NK-92 (cell line): ENCODE results near the gene SLC17A2.

Source experiments
- DNase-seq: peaks from one replicate; lab custom pipeline; 2025; ENCODE audit not compliant: unreplicated experiment; lab: John Stamatoyannopoulos, UW

SLC17A2 gene, protein sequence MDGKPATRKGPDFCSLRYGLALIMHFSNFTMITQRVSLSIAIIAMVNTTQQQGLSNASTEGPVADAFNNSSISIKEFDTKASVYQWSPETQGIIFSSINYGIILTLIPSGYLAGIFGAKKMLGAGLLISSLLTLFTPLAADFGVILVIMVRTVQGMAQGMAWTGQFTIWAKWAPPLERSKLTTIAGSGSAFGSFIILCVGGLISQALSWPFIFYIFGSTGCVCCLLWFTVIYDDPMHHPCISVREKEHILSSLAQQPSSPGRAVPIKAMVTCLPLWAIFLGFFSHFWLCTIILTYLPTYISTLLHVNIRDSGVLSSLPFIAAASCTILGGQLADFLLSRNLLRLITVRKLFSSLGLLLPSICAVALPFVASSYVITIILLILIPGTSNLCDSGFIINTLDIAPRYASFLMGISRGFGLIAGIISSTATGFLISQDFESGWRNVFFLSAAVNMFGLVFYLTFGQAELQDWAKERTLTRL

DNA sequence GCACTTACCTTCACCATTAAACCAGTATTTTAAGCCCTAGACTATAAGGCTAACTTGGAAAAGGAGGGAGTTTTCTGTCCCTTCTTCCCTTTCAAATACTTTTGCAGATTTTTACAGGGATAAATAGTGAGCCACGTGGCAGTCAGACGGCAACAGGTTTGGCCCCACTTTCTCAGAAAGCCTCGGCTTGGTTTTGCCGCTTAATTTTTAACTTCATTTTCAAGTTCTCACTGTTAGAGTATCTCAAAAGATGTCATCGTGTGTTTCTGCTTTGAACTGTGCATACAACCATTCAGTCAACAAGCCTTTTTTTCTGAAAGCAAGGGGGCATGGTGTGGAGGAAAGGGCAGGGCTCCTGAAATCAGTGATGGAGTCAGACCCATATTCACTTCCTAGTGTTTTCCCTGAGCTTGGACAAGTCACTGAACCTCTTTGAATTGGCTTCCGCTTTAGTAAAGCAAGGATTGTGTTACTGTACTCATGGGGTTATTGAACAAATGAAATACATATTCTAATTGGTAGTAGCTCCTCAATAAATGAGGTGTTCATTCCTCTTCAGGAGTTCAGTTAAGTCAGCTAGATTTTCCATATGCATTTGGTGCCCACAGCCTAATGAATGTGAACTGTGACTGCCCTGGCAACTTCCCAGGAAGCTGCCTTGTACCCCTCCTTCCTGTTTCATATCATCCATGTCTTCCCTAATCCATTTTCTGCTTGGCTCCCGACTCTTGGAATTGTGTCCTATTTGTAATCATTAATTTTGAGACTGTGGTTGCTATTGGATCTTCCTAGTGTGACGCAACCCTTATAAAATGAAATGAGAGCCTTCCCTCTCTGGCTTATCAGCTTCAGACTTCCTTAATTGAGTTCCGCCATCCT, at the start of gene SLC17A2:
Gene SLC17A2, minus strand, starts transcription at position 160 of the 879 bp plus-strand sequence. CDS start 4,895 bp downstream, outside the sequence.
- DNase-seq, result no peak

DNA sequence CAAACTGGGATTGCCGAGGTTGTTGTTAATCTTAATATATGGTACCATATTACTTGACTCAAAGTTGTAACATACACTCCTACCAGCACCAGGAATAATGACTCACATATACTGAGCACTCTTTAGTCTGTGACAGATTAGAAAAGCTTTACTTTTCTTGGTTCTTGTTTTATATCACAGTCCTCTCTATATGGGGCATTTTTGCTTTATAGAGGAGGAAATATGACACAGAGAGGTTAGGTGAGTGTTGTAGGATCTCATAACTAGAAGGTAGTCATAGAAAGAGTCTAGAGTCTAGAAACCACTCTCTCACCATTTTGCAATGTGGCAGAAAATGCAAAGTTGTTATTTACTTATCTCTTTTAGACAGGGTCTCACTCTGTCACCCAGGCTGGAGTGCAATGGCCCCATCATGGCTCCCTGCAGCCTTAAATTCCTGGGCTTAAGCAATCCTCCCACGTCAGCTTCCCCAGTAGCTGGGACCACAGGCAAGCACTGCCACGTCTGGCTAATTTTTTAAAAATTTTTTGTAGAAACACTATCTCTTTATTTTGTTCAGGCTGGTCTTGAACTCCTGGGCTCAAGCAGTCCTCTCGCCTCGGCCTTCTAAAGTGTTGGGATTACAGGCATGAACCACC, 45.6 kb upstream of the SLC17A2 start:
- no peak for DNase-seq

DNA sequence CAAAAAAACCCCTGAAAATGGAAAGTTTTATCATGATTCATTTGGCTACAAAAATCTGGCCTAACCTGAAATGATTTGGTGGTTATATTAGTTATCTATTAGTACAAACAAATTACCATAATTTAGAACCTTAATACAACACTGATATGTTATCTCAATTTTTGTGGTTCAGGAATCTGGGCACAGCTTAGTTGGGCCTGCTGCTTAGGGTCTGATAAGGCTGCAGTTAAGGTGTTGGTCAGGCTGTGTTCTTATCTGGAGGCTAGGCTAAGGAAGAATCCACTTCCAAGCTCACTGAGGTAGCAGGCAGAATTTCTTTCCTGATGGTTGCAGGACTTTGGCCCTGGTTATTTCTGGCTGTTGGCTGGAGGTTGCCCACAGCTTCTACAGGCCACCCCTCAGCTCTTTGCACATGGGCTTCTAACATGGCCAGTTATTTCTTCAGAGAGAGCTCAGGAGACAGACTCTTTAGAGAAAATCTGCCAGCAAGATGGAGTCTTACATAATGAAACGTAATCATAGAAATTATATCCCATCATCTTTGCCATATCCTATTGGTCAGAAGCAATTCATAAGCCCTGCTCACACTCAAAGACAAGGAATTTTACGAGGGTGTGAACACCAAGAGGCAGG, 43.5 kb upstream of the SLC17A2 start:
- no peak for DNase-seq

DNA sequence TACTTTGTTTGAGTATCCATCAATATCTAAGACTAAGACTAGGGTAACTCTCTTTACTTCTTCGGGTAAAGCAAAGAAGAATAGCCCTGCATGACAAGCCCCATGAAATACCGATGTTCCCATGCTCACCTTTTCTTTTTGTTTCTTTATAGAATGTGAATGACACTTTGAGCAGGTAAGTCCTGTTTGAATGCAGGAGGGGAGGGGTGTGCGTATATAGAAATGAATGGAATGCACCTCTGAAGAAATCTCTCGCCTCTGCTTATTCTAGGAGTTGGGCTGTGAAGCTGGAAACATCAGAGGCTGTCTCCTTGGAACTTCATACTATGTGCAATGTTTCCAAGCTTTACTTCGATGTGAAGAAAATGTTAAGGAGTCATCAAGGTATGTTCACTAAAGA, 42.4 kb upstream of the SLC17A2 start:
- DNase-seq, result no peak

DNA sequence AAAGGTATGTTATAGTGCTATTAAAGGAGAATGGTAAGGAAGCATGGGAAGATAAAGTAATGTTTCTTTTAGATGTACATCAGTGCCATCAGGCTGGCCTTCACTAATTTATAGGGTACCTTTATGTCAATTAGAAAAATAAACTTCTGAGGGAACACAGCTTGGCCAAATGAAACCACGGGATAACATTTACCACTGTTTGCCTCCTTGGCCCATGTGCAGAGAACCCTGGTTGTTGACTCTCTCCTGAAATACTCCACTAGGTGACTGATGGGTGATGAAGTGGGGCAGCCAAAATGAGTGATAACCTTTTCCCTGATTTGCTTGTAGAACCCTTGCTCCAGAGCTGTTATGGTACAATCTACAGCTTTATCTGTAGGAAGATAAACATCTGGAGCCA, 41.6 kb upstream of the SLC17A2 start:
- no peak for DNase-seq

DNA sequence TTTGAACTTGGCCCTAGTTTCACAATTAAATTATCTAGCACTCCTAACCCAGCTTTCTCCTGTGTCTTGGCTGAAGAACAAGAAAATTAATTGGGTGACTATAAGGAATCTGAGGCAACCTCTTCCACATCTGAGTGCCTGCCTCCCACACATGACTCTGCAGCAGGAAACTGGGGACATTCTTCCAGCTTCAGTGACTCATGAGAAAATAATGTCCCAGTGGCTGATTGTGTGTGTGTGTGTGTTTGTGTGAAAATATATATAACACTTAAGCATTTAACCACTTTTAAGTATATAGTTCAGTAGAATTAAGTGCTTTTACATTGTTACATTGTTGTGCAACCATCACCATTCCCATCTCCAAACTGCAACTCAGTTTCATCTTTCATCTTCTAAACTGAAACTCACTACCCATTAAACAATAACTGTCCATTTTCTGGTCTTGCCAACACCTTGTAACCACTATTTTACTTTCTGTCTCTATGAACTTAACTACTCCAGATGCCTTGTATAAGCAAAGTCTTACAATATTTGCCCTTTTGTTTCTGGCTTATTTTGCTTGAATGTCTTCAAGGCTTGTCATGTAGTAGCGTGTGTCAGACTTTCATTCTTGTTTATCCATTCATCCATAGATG, 40.8 kb upstream of the SLC17A2 start:
- no peak for DNase-seq

DNA sequence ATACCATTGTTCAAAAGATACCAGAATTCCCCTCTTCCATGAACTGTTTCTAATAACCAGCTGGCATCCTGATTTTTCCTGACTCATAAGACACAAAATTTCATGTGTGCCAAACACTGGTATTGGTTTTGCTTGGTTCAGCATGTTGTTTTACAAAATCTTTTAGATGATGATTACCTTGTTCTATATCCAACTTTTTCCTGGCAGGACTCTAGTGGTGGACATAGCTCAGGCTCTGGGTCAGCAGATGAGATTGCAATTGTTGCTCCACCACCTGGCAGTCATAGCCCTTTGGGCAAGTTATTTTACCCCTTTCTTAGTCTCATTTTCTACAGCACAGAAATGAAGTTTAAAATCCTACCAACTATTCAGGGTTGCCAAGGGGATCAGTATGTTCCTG, 38.3 kb upstream of the SLC17A2 start:
- DNase-seq, result no peak

DNA sequence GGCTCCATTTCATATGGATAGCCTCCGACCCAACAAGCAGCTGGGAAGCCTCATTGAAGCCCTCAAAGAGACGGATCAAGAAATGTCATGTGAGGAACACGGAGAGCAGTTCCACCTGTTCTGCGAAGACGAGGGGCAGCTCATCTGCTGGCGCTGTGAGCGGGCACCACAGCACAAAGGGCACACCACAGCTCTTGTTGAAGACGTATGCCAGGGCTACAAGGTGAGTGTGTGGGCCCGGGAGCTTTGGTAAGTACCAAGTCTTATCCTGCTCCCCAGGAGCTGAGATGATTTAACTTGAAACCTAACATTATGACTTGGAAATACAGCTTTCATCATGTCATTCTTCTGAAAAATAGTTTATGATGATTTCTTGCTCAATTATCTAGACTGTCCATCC, 36.2 kb upstream of the SLC17A2 start:
- no peak for DNase-seq

DNA sequence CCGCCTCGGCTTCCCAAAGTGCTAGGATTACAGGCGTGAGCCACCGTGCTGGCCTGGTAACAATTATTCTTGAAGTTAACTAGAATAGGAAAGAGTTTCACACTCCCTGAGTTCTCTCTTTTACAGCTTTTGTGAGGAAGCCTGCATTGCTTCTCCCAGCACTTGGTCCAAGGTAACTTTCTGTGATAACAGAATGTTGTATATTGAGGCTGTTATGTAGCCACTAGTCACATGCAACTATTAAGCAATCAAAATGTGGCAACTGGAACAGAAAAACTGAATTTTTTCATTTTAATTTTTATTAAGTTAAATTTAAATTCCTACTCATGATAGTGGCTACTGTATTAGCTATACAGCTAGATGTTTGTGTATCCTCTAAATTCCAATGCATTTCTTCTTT, 34.6 kb upstream of the SLC17A2 start:
- DNase-seq, result no peak

DNA sequence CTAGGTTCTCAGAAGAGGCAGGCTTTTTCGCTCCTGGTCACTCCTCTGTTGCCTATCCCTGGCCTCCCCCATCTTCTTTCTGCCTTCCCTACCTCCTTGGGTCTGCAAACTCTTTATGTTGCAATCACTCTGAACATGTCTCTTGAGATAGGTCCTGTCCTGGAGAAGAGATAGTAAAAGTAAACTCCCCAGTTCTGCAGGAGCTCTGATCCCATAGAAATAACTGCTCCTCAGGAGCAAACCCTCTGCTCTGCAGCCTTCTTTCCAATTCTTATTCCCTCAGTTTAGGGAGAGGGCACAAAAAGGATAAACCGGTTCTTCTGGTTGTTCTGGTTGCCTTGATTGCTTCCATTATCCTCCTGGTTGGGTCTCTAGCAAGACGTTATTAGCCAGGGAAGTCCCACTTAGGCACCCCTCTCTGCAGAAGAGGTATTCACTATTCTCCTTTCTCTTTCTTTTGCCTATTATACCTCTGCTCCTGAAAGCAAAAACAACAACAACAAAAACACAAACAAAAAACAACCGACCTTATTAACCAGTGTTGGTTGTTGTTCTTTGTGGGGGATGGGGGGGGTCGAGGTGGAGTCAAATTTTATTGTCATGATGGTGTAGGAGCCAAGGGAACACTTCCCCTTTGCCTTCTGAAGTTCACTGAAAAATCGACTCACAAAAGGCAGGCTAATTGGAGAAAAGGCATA, 33.1 kb upstream of the SLC17A2 start:
- no peak for DNase-seq

DNA sequence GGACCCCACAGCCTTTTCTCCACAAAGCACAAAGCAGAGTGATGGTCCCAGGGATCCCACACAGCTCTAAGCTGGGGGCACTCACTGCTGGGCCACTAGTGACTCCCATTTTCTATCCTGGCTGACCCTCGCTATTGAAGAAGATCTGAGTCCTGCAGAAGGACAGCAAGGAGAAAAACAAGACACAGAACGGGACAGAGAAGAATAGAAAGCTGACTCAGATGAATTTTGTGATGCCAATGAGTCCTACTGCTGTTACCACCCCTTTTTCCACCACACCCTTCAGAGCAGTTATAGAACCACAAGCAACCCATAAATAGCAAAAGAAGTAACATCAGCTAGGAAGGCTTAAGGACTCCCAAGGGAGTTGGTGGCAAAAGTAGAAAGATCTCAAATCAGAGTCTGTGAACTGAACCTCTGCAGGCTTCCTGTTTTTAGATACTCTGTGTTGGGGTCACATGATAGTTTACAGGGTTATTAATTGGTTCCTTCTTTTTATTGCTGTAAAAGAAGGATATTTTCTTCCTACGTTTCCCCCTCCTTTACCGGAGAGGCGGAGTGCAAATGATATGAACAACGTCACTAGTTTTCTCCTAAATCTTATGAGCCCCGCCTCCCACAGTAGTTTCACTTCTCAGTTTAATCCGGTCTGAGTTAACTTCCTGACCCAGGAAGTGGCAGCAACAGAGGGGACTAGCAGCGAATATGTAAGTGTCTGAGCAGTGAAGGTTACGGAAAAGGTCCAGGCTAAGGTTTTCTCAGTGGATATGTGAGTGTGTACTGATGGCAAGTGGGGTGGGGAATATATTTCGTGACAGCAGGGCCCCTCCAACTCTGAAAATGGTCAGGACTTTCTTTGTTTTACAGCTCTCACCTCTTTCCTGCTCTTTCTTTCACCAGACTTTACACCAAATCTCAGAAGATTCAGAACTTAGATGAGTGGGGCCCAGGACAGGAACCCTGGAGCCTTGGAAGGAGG, 31.9 kb upstream of the SLC17A2 start, which contains the start of gene TRIM38:
Gene TRIM38, plus strand, starts transcription at position 654 of the 979 bp plus-strand sequence. CDS start 3,721 bp downstream, outside the sequence.
- DNase-seq, result no peak

DNA sequence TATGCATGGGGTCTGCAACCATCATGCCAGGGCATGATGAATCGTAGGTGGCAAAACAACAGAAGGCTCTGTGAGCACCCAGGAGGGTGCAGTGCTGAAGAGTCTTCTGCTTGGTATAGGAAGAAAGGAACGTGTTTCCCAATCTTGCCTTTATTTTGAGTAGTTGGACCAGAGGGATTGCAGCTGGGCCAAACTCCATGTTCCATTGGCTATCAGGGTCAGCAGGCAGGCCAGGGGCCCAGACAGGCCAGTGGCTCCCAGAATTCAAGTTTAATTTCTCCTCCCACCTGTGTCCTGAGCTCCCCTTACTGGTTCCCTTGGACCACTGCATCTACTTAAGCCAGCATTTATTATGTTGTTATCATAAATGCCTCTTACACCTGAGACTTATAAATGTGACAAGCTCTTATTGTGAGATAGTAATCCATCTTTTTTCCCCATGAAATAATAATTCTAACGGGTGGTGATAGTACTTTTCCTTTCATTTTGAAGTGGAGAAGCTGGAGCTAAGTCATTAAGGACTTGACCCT, 31.2 kb upstream of the SLC17A2 start:
- DNase-seq, result no peak

DNA sequence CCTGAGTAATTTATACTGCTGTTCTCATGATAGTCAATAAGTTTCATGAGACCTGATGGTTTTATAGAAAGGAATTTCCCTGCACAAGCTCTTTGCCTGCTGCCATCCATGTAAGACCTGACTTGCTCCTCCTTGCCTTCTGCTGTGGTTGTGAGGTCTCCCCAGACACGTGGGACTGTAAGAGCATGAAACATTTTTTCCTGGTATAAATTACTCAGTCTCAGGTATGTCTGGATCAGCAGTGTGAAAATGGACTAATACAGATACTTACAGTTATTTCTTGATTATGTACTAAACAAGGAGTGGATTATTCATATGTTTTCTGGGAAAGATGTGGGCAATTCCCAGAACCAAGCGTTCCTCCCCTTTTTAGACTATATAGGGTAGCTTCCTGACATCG, 30.2 kb upstream of the SLC17A2 start:
- DNase-seq, result no peak

DNA sequence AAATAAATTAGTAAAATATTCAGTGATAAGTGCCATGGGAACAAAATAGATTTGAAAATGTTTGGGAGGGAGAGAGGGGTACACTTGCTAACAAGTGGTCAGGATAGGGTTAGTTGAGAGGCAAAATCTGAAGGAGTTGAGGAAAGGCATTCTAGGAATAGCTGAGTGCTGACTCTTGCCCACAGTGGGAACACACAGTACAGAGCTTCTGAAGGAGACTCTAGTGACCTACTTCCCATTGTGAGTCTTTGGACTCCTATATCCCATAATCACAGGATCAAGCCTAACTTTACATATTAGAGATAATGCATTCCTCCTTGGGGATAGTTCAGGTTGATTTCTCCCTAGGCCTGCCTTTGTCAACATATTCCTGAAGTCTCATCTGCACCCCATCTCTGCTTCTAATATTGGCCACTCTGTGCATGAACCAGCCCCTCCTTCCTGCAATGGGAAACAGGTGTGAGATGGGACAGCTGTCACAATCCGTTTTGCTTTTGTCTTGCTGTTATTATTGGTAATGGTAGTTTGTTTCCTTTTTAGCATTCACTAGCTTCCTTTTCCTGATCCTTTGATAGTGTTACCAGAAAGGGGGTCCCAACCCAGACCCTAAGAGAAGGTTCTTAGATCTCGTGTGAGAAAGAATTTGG, 29.5 kb upstream of the SLC17A2 start:
- DNase-seq, result no peak

DNA sequence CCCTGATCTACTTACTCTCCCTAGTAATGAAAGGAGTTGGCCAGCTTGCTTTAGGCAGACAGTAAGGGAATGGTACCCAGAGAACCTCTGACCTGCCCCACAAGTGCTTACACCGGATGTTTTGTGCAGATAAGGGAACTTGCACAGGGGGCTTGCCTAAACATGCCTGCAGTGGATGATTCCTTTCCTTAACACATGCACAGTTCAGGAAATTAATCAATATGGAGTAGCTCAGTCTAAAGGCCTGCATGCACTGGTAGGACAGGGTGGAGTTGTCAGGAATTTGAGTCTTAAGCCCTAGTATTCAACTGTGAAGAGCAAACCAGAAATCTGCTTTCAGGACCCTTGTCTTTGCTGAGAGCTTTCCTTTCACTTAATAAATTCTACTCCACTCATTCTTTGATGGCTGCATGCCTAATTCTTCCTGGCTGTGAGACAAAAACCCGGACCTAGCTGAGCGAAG, 28.2 kb upstream of the SLC17A2 start:
- DNase-seq, result no peak

DNA sequence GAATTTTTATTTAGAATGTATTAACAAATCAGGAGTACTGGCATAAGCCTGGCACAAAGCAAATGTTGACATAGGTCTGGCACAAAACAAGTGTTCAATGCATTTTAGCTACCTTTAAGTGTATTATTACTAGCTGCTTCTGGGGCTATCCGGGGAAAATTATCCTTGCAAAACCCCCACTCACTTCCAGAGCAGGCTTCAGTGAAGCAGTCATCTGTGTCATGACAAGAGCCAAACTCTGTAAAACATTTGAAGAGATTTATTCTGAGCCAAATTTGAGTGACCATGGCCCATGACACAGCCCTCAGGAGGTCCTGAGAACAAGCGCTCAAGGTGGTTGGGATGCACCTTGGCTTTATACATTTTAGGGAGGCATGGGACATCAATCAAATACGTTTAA, 25.7 kb upstream of the SLC17A2 start:
- DNase-seq, result no peak

DNA sequence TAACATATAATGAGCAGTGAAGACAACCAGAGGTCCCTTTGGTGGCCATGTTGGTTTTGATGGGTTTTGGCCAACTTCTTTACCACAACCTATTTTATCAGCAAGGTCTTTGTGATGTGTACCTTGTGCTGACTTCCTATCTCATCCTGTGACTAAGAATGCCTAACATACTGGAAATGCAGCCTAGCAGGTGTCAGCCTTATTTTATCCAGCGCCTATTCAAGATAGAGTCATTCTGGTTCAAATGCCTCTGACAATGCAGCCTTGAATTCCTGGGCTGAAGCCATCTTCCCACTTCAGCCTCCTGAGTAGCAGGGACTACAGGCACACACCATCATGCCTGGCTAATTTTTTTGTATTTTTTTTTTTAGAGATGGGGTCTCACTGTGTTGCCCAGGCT, 24.3 kb upstream of the SLC17A2 start:
- DNase-seq, result no peak

DNA sequence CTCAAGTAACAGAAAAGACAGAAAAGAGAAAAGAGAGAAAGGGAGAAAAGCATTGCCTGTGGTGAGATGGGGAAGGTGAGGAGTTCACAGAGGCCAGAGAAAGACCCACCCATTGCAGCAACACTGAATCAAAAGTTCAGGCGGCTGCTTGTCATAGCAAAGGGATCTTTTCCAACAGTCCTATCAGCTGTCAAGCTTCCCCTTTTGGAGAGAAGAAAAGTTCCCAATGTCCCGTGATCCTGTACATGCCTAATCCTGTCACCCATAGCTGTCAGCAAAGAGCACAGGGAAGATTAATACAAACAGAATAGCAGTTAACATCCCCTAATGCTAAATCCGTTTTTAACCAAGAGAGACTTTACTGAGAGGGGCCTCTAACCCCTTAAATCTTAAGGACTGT, 23.2 kb upstream of the SLC17A2 start:
- no peak for DNase-seq
